Natural killer cell (primary cell): Measurements from ENCODE around the gene TRMT10C. TPM values are rescaled to one million over a fixed set of nuclear protein-coding genes. Genes with fewer than 3 reads are reported as not detected.
A peak's percentile ranks its signal among the peaks of the same experiment; 100 is the strongest.

Experiments used
- ATAC-seq, 3 donors: fragments of 150-1000 bp in 2 of 3; fragments of 200-7000 bp in 1 of 3; cut with Tn5 transposase; 1 replicate in 1 of 3; 2 replicates in 2 of 3; pipeline ENCODE4 v1.10.0; 2021; ENCODE audit warnings: mild to moderate bottlenecking in 2 of 3, moderate library complexity in 2 of 3
- DNase-seq, 2 donors: peaks; one replicate each; pipeline versions ENCODE4 v3.0.0 to v3.0.0-alpha.2; 2013 to 2021; ENCODE audit warnings: mixed read lengths in 1 of 2
- H3K27ac ChIP-seq: one replicate; pipeline ENCODE4 v1.5.1; 2013; ENCODE audit warnings: mild to moderate bottlenecking, low read length
- H3K27me3 ChIP-seq: one replicate; pipeline ENCODE4 v1.6.1; 2013; ENCODE audit warnings: low read length; ENCODE audit not compliant: control insufficient read depth, insufficient read depth
- H3K36me3 ChIP-seq: one replicate; pipeline ENCODE4 v1.6.1; 2013; ENCODE audit warnings: low read length; ENCODE audit not compliant: control insufficient read depth, insufficient read depth
- H3K4me1 ChIP-seq: one replicate; pipeline ENCODE4 v1.6.1; 2013; ENCODE audit warnings: low read length; ENCODE audit not compliant: control insufficient read depth, insufficient read depth
- H3K4me3 ChIP-seq: one replicate; pipeline ENCODE4 v1.5.1; 2013; ENCODE audit warnings: low read length
- H3K9me3 ChIP-seq: one replicate; pipeline ENCODE4 v1.6.1; 2013; ENCODE audit warnings: low read length; ENCODE audit not compliant: control insufficient read depth, insufficient read depth
- H3K27ac Mint-ChIP-seq, 2 donors: one replicate each; pipeline ENCODE4 v1.8.0; 2022; ENCODE audit warnings: mild to moderate bottlenecking in 2 of 2, mixed read lengths in 2 of 2, moderate library complexity in 1 of 2
- H3K27me3 Mint-ChIP-seq, 2 donors: one replicate each; pipeline ENCODE4 v1.8.0; 2022; ENCODE audit warnings: low read depth in 2 of 2, mixed read lengths in 2 of 2
- H3K36me3 Mint-ChIP-seq: one replicate; pipeline ENCODE4 v1.8.0; 2022; ENCODE audit warnings: mixed read lengths
- H3K4me1 Mint-ChIP-seq, 2 donors: one replicate each; pipeline ENCODE4 v1.8.0; 2022; ENCODE audit warnings: mixed read lengths in 2 of 2
- H3K4me3 Mint-ChIP-seq: one replicate; pipeline ENCODE4 v1.8.0; 2022; ENCODE audit warnings: mild to moderate bottlenecking, moderate library complexity, mixed read lengths
- H3K9me3 Mint-ChIP-seq, 2 donors: one replicate each; pipeline ENCODE4 v1.8.0; 2022; ENCODE audit warnings: mixed read lengths in 2 of 2
- WGBS: methylation state at CpG from one replicate; pipeline ENCODE4 v1.1.7; 2013; ENCODE audit warnings: missing lambda C conversion rate; ENCODE audit not compliant: insufficient coverage; 5-methylcytosine and 5-hydroxymethylcytosine counted together
- intact Hi-C: fragments of 100-400 bp; cut with micrococcal nuclease; formaldehyde crosslinking; loops from one replicate; pipeline ENCODE4 v1.14.2; 2022
- total RNA-seq, 4 donors: library from RNA; stranded (reverse); fragments of 120-200 nt in 1 of 4; gene quantifications; one replicate each; pipeline versions ENCODE4 v1.2.3 to v1.2.4, GENCODE V29; 2013 to 2022
- TF ChIP-seq, protein P1 (sequence below): fragments of 200-600 bp; IDR thresholded peaks from one replicate; pipeline ENCODE4 v1.8.0; 2022; ENCODE audit warnings: antibody characterized with exemption

Gene TRMT10C
- total RNA-seq, 3 donors from 2014 or later (not counting 1 experiment from before 2014, with no cell fraction given): 18.4 to 19.1 (median 19.0) TPM

DNA sequence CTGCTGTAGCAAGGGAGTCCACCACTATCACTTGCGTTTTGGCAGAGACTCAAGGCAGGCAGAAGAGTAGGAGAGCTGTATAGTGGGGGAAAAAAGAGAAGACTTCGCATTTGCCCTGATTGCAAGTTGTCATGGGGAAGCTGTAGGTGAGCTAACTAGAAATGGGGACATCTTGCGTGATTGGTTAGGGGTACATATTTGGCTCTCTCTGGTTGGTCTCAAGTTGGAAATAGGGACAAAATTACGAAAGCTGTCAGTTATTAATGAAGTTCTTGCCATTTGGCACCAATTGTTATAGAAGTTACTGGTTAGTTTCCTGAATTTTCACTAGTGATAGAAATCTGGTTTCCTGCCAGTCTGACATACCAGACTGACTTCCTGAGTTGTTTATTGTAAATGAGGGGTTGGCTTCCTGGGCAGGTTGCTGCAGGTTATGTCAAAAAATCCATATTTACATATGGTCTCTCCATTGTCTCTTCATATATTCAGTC, 40.4 kb upstream of the TRMT10C start:
- Mint-ChIP-seq H3K9me3 (no peaks in the 10 kb centered on the region), H3K4me3 (no peak overlapping the region), H3K4me1 (peaks cover 11 to 13% of the 10 kb centered on the region in 2 donors)

GRCh38 chr3:101527441-101527840, 34.2 kb upstream of the TRMT10C start:
- H3K27ac Mint-ChIP-seq: no peak overlapping the region
- ATAC-seq (no peak), DNase-seq (no peak)
- H3K27me3 Mint-ChIP-seq: peaks cover 0 to 6% of the 10 kb centered on the region in 2 donors
- TF ChIP-seq, protein P1, sequence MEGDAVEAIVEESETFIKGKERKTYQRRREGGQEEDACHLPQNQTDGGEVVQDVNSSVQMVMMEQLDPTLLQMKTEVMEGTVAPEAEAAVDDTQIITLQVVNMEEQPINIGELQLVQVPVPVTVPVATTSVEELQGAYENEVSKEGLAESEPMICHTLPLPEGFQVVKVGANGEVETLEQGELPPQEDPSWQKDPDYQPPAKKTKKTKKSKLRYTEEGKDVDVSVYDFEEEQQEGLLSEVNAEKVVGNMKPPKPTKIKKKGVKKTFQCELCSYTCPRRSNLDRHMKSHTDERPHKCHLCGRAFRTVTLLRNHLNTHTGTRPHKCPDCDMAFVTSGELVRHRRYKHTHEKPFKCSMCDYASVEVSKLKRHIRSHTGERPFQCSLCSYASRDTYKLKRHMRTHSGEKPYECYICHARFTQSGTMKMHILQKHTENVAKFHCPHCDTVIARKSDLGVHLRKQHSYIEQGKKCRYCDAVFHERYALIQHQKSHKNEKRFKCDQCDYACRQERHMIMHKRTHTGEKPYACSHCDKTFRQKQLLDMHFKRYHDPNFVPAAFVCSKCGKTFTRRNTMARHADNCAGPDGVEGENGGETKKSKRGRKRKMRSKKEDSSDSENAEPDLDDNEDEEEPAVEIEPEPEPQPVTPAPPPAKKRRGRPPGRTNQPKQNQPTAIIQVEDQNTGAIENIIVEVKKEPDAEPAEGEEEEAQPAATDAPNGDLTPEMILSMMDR: no peak
- H3K4me1 Mint-ChIP-seq: no peaks in the 10 kb centered on the region
- Histone ChIP-seq H3K36me3 (no peaks in the 10 kb centered on the region), H3K9me3 (no peaks in the 10 kb centered on the region), H3K4me1 (no peaks in the 10 kb centered on the region), H3K27ac (no peak overlapping the region), H3K27me3 (no peaks in the 10 kb centered on the region), H3K4me3 (no peak overlapping the region)
- 95% methylated on average over 4 of the region's 4 CpGs for WGBS
- no peaks in the 10 kb centered on the region for H3K9me3 Mint-ChIP-seq
- H3K4me3 Mint-ChIP-seq: no peak overlapping the region
- intact Hi-C loops: no loop called here
- no peaks in the 10 kb centered on the region for H3K36me3 Mint-ChIP-seq

More for the DNA sequence above, 40.4 kb upstream of the TRMT10C start:
- H3K27me3 ChIP-seq: no peaks in the 10 kb centered on the region
- H3K36me3 ChIP-seq: no peaks in the 10 kb centered on the region
- peaks cover 0 to 8% of the 10 kb centered on the region in 2 donors for H3K27me3 Mint-ChIP-seq
- DNase-seq: peak in 1 of 2 donors; percentile 76
- intact Hi-C loops: no loop called here
- TF ChIP-seq, protein P1: no peak
- no peaks in the 10 kb centered on the region for H3K36me3 Mint-ChIP-seq
- H3K27ac Mint-ChIP-seq: no peak overlapping the region
- no peak overlapping the region for H3K27ac ChIP-seq
- H3K4me3 ChIP-seq: no peak overlapping the region
- peak in 1 of 3 donors; percentile 67 for ATAC-seq
- peaks cover 3% of the 10 kb centered on the region for H3K4me1 ChIP-seq
- H3K9me3 ChIP-seq: no peaks in the 10 kb centered on the region
- 30% methylated on average over 4 of the region's 4 CpGs for WGBS

DNA sequence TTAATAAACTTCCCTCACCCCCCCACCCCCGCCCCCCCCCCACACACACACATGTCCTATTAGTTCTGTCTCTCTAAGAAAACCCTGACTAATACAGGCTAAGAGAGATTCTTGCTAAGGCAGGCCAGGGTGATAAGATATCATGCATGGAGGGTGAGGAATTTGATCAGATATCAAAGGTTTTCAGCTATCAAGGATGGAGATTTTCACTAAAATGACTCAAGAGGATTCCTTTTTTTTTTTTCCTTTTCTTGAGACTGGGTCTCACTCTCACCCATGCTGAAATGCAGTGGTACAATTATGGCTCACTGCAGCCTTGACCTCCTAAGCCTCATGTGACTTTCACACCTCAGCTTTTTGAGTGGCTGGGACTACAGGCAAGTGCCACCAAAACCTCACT, 33.8 kb upstream of the TRMT10C start:
- ATAC-seq: no peak
- Histone ChIP-seq H3K36me3 (no peaks in the 10 kb centered on the region), H3K4me3 (no peak overlapping the region), H3K4me1 (no peaks in the 10 kb centered on the region), H3K27ac (no peak overlapping the region), H3K9me3 (no peaks in the 10 kb centered on the region), H3K27me3 (no peaks in the 10 kb centered on the region)
- Mint-ChIP-seq H3K36me3 (no peaks in the 10 kb centered on the region), H3K9me3 (no peaks in the 10 kb centered on the region), H3K4me3 (no peak overlapping the region), H3K27ac (no peak overlapping the region), H3K4me1 (no peaks in the 10 kb centered on the region), H3K27me3 (peaks cover under 1 to 6% of the 10 kb centered on the region in 2 donors)
- whole genome bisulfite sequencing: no CpG with 5 or more reads among the region's 1 CpG
- TF ChIP-seq, protein P1: no peak
- intact Hi-C loops: no loop called here
- DNase-seq: no peak
